ENCODE data around the gene ZNF282.

DNA sequence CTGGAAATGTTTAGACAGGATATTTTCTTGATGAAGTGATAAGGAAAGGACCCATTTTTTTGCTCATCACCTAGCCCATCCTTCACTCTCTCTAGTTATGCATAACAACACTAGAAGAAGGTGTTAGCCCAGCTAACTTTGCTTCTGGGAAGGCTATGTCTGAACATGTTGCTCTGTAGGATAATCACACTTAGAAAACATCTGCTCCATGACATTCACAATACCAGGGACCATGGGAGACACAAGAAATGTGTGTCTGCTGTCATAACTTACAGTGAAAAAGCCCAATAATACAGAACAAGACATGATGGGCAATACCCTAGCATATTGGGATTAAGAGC, 13.9 kb upstream of the ZNF282 start:
- no peak for TF ChIP-seq EZH2 (IDR thresholded peaks at IDR 0.05; ENCODE audit: borderline replicate concordance, low read depth, low read length, severe bottlenecking)
- TF ChIP-seq, protein P1, sequence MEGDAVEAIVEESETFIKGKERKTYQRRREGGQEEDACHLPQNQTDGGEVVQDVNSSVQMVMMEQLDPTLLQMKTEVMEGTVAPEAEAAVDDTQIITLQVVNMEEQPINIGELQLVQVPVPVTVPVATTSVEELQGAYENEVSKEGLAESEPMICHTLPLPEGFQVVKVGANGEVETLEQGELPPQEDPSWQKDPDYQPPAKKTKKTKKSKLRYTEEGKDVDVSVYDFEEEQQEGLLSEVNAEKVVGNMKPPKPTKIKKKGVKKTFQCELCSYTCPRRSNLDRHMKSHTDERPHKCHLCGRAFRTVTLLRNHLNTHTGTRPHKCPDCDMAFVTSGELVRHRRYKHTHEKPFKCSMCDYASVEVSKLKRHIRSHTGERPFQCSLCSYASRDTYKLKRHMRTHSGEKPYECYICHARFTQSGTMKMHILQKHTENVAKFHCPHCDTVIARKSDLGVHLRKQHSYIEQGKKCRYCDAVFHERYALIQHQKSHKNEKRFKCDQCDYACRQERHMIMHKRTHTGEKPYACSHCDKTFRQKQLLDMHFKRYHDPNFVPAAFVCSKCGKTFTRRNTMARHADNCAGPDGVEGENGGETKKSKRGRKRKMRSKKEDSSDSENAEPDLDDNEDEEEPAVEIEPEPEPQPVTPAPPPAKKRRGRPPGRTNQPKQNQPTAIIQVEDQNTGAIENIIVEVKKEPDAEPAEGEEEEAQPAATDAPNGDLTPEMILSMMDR (IDR thresholded peaks at IDR 0.05; ENCODE audit: borderline replicate concordance, extremely low read depth, low read length, poor library complexity, severe bottlenecking): no peak

Measured in DND-41 (cell line).